Stimulated activated memory B cell treated with anti-CD40 and anti-IgM and Interleukin-4, amounts not matched to agents 10 μg/mL and 1 μg/mL and 100 μg/mL, for 72 hours (primary cell): ENCODE results near the gene TRIM24.

ENCODE experiments used
- ATAC-seq: fragments of 150-1000 bp; cut with Tn5 transposase; 2 replicates; pipeline ENCODE4 v1.10.0; 2021
- H3K27ac Mint-ChIP-seq: one replicate; pipeline ENCODE4 v1.8.0; 2022; ENCODE audit warnings: mild to moderate bottlenecking, mixed read lengths
- H3K27me3 Mint-ChIP-seq: one replicate; pipeline ENCODE4 v1.8.0; 2022; ENCODE audit warnings: mixed read lengths
- H3K36me3 Mint-ChIP-seq: one replicate; pipeline ENCODE4 v1.8.0; 2022; ENCODE audit warnings: mixed read lengths
- H3K4me1 Mint-ChIP-seq: one replicate; pipeline ENCODE4 v1.8.0; 2022; ENCODE audit warnings: mixed read lengths
- H3K4me3 Mint-ChIP-seq: one replicate; pipeline ENCODE4 v1.8.0; 2022; ENCODE audit warnings: mild to moderate bottlenecking, moderate library complexity, mixed read lengths
- H3K9me3 Mint-ChIP-seq: one replicate; pipeline ENCODE4 v1.8.0; 2022; ENCODE audit warnings: mixed read lengths

The TRIM24 gene

DNA sequence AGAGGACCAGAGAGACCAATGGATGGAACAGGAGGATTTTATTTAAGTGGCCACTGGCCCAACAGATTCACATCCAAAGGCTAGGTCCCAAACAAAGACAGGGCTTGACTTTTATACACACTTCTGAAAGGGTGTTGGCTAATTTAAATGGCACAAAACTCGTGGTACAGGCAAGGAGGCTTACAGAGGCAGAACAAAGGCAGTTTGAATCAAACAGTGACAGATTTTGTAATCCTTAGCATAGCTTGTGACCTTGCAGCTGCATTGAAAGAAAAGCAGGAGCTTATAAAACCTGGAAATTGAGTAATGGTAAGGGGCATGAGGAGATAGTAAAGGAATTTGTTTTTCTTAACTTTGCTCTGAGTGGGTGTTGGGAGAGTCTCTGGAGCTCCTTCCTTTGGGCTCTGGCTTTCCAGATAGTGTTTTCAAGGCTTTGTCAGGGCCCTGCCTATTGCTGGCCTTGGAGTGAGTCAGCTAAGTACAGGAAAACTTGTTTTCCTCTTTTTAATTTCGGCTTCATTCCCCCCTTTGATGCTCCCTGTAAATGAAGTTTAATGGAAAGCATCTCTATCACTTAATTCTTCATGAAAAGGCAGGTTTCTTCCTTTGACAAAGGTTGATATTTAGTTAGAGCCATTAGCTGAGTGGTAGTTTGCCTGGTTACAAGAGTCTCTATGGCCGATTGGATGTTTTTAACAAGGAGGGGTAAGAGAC, 96.9 kb downstream of the TRIM24 start:
- no peak for ATAC-seq
- Mint-ChIP-seq H3K27ac (no peak overlapping the region), H3K36me3 (peaks cover 97% of the 10 kb centered on the region), H3K4me1 (no peaks in the 10 kb centered on the region), H3K27me3 (no peaks in the 10 kb centered on the region), H3K4me3 (no peak overlapping the region), H3K9me3 (peaks cover 15% of the 10 kb centered on the region)

GRCh38 chr7:138559448-138559847, 99.4 kb downstream of the TRIM24 start:
- Mint-ChIP-seq H3K27ac (no peak overlapping the region), H3K4me1 (no peaks in the 10 kb centered on the region), H3K36me3 (peaks cover 100% of the 10 kb centered on the region), H3K9me3 (peaks cover 29% of the 10 kb centered on the region), H3K27me3 (no peaks in the 10 kb centered on the region), H3K4me3 (no peak overlapping the region)
- ATAC-seq, result no peak

DNA sequence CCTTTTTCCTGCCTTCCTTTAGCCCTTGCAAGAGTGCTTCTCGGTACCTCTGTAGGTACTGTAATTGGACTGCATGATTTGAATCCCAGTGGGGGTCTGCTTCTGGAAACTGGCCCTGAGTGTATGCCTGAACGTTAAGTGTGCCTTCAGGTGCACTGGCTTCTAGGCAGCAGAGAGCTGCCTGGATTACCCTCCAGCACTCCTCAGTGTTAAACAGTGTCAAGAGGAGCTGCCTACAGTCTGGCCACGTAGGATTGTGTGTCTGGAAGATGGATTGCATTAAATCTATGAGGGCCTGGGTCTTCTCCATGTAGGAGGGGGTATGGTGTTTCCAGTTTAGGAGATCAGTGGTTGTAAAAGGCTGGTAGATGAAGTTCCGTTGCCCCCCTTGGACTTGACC, 103.7 kb downstream of the TRIM24 start:
- no peak for ATAC-seq
- no peak overlapping the region for H3K27ac Mint-ChIP-seq

GRCh38 chr7:138564365-138564764, 104.3 kb downstream of the TRIM24 start:
- no peak overlapping the region for H3K27ac Mint-ChIP-seq
- H3K4me3 Mint-ChIP-seq, result no peak overlapping the region
- ATAC-seq, result no peak
- H3K27me3 Mint-ChIP-seq, result no peaks in the 10 kb centered on the region
- peaks cover 30% of the 10 kb centered on the region for H3K9me3 Mint-ChIP-seq
- H3K36me3 Mint-ChIP-seq, result peaks cover 91% of the 10 kb centered on the region
- no peaks in the 10 kb centered on the region for H3K4me1 Mint-ChIP-seq

More for the DNA sequence above, 103.7 kb downstream of the TRIM24 start:
- no peaks in the 10 kb centered on the region for H3K27me3 Mint-ChIP-seq
- peaks cover 91% of the 10 kb centered on the region for H3K36me3 Mint-ChIP-seq
- no peaks in the 10 kb centered on the region for H3K4me1 Mint-ChIP-seq
- peaks cover 31% of the 10 kb centered on the region for H3K9me3 Mint-ChIP-seq
- no peak overlapping the region for H3K4me3 Mint-ChIP-seq

- Mint-ChIP-seq H3K27me3 (no peaks in the 10 kb centered on the region), H3K4me1 (no peaks in the 10 kb centered on the region), H3K4me3 (no peak overlapping the region), H3K36me3 (peaks cover 91% of the 10 kb centered on the region), H3K27ac (no peak overlapping the region), H3K9me3 (peaks cover 30% of the 10 kb centered on the region)
- no peak for ATAC-seq
Observed at GRCh38 chr7:138565071-138565450, 105.0 kb downstream of the TRIM24 start.

DNA sequence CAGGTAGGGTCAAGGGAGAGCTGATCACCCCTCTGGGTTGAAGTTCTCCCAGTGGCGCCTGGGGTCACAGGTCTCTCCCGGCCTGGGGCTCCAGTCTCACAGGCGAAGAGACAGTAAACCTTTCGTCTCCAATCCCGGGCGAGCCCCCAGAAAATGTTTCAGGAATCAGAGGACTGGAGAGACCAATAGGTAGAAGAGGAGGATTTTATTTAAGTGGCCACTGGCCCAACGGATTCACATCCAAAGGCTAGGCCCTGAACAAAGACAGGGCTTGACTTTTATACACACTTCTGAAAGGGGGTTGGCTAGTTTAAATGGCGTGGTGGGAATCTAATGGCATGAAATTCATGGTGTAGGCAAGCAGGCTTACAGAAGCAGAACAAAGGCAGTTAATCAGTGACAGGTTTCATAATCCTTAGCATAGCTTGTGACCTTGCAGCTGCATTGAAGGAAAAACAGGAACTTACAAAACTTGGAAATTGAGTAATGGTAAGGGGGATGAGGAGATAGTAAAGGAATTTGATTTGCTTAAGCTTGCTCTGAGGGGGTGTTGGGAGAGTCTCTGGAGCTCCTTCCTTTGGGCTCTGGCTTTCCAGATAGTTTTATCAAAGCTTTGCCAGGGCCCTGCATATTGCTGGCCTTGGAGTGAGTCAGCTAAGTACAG, 105.5 kb downstream of the TRIM24 start:
- Mint-ChIP-seq H3K9me3 (peaks cover 30% of the 10 kb centered on the region), H3K4me3 (no peak overlapping the region), H3K27ac (no peak overlapping the region), H3K27me3 (no peaks in the 10 kb centered on the region), H3K4me1 (no peaks in the 10 kb centered on the region), H3K36me3 (peaks cover 91% of the 10 kb centered on the region)
- no peak for ATAC-seq

GRCh38 chr7:138568655-138569054, 108.6 kb downstream of the TRIM24 start:
- Mint-ChIP-seq H3K27me3 (no peaks in the 10 kb centered on the region), H3K4me3 (no peak overlapping the region), H3K36me3 (peaks cover 83% of the 10 kb centered on the region), H3K9me3 (peaks cover 21% of the 10 kb centered on the region), H3K27ac (no peak overlapping the region), H3K4me1 (no peaks in the 10 kb centered on the region)
- no peak for ATAC-seq

DNA sequence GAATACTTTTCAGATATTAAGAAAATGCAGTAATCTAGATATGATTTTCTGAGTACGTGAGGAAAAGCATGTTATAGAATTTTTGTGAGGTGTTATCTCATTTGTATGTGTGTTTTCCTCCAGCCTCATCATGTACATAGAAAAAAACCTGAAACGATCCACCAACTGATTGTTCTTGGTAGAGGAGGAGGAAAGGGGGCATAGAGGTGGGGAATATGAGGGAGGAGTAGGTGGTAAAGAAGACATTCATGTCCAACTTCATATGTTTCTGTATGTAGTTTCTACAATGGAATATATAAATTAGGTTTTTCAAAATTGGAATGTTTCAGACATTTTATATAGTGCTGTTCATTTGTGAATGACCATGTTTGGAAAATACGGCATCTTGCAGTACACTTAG, 109.4 kb downstream of the TRIM24 start:
- Mint-ChIP-seq H3K27me3 (no peaks in the 10 kb centered on the region), H3K27ac (no peak overlapping the region)

DNA sequence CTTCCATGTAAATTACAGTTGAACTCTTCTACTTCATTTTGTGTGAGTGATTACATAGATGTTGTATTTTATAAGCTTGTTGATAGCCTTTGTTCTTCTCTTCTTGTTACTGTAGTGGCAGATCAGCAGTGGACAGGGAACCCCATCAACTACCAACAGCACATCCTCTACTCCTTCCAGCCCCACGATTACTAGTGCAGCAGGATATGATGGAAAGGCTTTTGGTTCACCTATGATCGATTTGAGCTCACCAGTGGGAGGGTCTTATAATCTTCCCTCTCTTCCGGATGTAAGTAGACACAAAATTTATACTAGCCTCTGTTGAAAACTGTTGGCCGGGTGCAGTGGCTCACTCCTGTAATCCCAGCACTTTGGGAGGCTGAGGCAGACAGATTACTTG, 110.7 kb downstream of the TRIM24 start:
- Mint-ChIP-seq H3K4me3 (no peak overlapping the region), H3K27ac (no peak overlapping the region), H3K27me3 (no peaks in the 10 kb centered on the region), H3K36me3 (peaks cover 75% of the 10 kb centered on the region), H3K4me1 (no peaks in the 10 kb centered on the region), H3K9me3 (peaks cover 4% of the 10 kb centered on the region)
- no peak for ATAC-seq

More for the DNA sequence above, 109.4 kb downstream of the TRIM24 start:
- no peak for ATAC-seq
- Mint-ChIP-seq H3K4me1 (no peaks in the 10 kb centered on the region), H3K4me3 (no peak overlapping the region), H3K9me3 (peaks cover 15% of the 10 kb centered on the region), H3K36me3 (peaks cover 83% of the 10 kb centered on the region)

DNA sequence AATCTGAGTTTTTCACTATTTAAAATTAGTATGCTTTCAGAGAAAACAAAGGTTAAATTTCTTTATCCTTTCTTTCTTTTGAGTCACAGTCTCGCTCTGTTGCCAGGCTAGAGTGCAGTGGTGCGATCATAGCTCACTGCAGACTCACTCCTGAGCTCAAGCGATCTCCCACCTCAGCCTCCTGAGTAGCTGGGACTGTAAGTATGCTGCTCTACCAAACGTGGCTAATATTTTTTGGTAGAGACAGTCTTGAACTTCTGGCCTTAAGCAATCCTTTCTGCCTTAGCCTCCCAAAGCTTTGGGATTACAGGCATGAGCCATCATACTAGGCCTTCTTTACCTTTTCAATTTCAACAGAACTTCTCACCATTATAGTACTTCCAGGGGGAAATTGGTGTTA, 113.7 kb downstream of the TRIM24 start:
- Mint-ChIP-seq H3K27ac (no peak overlapping the region), H3K36me3 (peaks cover 74% of the 10 kb centered on the region), H3K27me3 (no peaks in the 10 kb centered on the region), H3K9me3 (no peaks in the 10 kb centered on the region), H3K4me3 (no peak overlapping the region), H3K4me1 (no peaks in the 10 kb centered on the region)
- ATAC-seq, result no peak

GRCh38 chr7:138575897-138576428, 115.9 kb downstream of the TRIM24 start:
- H3K36me3 Mint-ChIP-seq, result peaks cover 68% of the 10 kb centered on the region
- no peak overlapping the region for H3K4me3 Mint-ChIP-seq
- H3K9me3 Mint-ChIP-seq, result no peaks in the 10 kb centered on the region
- no peaks in the 10 kb centered on the region for H3K4me1 Mint-ChIP-seq
- no peaks in the 10 kb centered on the region for H3K27me3 Mint-ChIP-seq
- ATAC-seq, result no peak
- H3K27ac Mint-ChIP-seq, result no peak overlapping the region

DNA sequence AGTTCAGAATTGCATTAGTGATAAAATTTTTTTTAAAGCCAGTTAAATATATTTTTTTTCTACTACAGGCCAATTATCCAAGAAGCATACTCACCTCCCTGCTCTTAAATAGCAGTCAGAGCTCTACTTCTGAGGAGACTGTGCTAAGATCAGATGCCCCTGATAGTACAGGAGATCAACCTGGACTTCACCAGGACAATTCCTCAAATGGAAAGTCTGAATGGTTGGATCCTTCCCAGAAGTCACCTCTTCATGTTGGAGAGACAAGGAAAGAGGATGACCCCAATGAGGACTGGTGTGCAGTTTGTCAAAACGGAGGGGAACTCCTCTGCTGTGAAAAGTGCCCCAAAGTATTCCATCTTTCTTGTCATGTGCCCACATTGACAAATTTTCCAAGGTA, 119.1 kb downstream of the TRIM24 start:
- Mint-ChIP-seq H3K4me3 (no peak overlapping the region), H3K9me3 (no peaks in the 10 kb centered on the region), H3K36me3 (peaks cover 63% of the 10 kb centered on the region), H3K4me1 (no peaks in the 10 kb centered on the region), H3K27me3 (no peaks in the 10 kb centered on the region), H3K27ac (no peak overlapping the region)
- no peak for ATAC-seq

- H3K9me3 Mint-ChIP-seq, result no peaks in the 10 kb centered on the region
- no peaks in the 10 kb centered on the region for H3K4me1 Mint-ChIP-seq
- no peaks in the 10 kb centered on the region for H3K27me3 Mint-ChIP-seq
- H3K27ac Mint-ChIP-seq, result no peak overlapping the region
- H3K36me3 Mint-ChIP-seq, result peaks cover 66% of the 10 kb centered on the region
- ATAC-seq, result no peak
- no peak overlapping the region for H3K4me3 Mint-ChIP-seq
Observed at GRCh38 chr7:138579671-138580070, 119.6 kb downstream of the TRIM24 start.

DNA sequence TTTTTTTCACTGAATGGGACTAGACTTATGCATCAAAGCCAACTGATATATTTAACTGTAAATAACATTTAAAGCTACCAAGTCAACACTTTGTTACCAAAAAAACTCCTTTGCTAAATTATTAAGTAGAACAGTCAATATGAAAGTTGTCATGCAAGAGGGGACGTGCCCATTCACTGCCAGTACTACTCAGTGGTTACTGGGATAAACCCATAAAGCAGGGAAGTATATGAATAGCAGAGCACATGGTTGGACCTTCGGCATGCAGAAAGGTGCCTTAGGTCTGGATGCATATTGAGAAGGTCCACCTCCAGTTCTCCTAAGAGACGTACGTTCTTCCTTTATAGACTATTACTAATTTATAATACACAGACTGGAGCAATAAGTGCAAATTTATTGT, 121.0 kb downstream of the TRIM24 start:
- Mint-ChIP-seq H3K27me3 (no peaks in the 10 kb centered on the region), H3K4me3 (no peak overlapping the region), H3K27ac (no peak overlapping the region), H3K4me1 (no peaks in the 10 kb centered on the region), H3K36me3 (peaks cover 71% of the 10 kb centered on the region), H3K9me3 (no peaks in the 10 kb centered on the region)
- ATAC-seq, result no peak

- Mint-ChIP-seq H3K27ac (no peak overlapping the region), H3K36me3 (peaks cover 53% of the 10 kb centered on the region), H3K9me3 (no peaks in the 10 kb centered on the region), H3K4me3 (no peak overlapping the region), H3K27me3 (no peaks in the 10 kb centered on the region), H3K4me1 (no peaks in the 10 kb centered on the region)
- ATAC-seq, result no peak
Observed at GRCh38 chr7:138584283-138584682, 124.2 kb downstream of the TRIM24 start.

DNA sequence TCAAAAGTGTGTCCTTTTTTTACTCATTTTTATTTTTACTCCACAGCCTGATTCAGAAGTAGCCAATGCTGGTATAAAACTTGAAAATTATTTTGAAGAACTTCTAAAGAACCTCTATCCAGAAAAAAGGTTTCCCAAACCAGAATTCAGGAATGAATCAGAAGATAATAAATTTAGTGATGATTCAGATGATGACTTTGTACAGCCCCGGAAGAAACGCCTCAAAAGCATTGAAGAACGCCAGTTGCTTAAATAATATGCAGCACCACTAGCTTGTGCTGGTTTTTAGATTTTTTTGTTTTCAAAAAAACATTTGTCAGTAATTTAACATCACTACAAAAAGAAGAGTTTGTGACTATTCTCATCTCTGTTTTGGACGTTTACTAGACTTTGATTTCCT, 124.6 kb downstream of the TRIM24 start:
- H3K27ac Mint-ChIP-seq, result no peak overlapping the region
- H3K9me3 Mint-ChIP-seq, result no peaks in the 10 kb centered on the region
- H3K4me1 Mint-ChIP-seq, result no peaks in the 10 kb centered on the region
- no peak for ATAC-seq
- no peaks in the 10 kb centered on the region for H3K27me3 Mint-ChIP-seq
- H3K36me3 Mint-ChIP-seq, result peaks cover 49% of the 10 kb centered on the region
- H3K4me3 Mint-ChIP-seq, result no peak overlapping the region
